H1 (cell line): ENCODE data around the gene STH. TPM values are rescaled to one million over a fixed set of nuclear protein-coding genes. Genes with fewer than 3 reads are reported as not detected.

Experiments
- EP300 ChIP-seq, 2 experiments: IDR thresholded peaks; 1 replicate in 1 of 2; 2 replicates in 1 of 2; pipeline ENCODE4 v1.6.1; 2011 to 2012; ENCODE audit warnings: low read depth in 2 of 2, low read length in 2 of 2, mild to moderate bottlenecking in 2 of 2, borderline replicate concordance in 1 of 2, inconsistent platforms in 1 of 2, moderate library complexity in 1 of 2
- EZH2 ChIP-seq: fragments of 200-600 bp; sonication (generic); IDR thresholded peaks from 2 replicates; pipeline ENCODE4 v1.7.1; 2012; ENCODE audit warnings: low read depth, mild to moderate bottlenecking, moderate library complexity, low read length, inconsistent platforms; ENCODE audit not compliant: severe bottlenecking
- polyA plus RNA-seq, 7 experiments: library from polyadenylated mRNA; depleted of rRNA in 3 of 7; stranded (reverse) in 5 of 7; unstranded in 2 of 7; fragments of >200 nt in 5 of 7; fragments of 200-250 nt in 2 of 7; gene quantifications; 1 replicate in 5 of 7; 2 replicates in 1 of 7; 4 replicates in 1 of 7; pipeline versions ENCODE4 v1.2.1 to v1.2.3, GENCODE V29; 2011 to 2013; ENCODE audit warnings: missing spikeins in 2 of 7, mixed read lengths in 2 of 7
- total RNA-seq: library from RNA; stranded (reverse); fragmentation: NEBNext Ultra II Directional; extraction: Animal tissue kit (Norgen Biotek cat#: 25700); gene quantifications from 2 replicates; pipeline ENCODE4 v1.2.1, GENCODE V29; 2021

The STH gene
- total and polyA plus RNA-seq, 2 of the 8 experiments (the other 6 are each of a cell fraction or from before 2014, with no cell fraction given), result not detected

DNA sequence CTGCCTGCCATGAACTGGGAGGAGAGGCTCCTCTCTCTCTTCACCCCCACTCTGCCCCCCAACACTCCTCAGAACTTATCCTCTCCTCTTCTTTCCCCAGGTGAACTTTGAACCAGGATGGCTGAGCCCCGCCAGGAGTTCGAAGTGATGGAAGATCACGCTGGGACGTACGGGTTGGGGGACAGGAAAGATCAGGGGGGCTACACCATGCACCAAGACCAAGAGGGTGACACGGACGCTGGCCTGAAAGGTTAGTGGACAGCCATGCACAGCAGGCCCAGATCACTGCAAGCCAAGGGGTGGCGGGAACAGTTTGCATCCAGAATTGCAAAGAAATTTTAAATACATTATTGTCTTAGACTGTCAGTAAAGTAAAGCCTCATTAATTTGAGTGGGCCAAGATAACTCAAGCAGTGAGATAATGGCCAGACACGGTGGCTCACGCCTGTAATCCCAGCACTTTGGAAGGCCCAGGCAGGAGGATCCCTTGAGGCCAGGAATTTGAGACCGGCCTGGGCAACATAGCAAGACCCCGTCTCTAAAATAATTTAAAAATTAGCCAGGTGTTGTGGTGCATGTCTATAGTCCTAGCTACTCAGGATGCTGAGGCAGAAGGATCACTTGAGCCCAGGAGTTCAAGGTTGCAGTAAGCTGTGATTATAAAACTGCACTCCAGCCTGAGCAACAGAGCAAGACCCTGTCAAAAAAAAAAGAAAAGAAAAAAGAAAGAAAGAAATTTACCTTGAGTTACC lies 36.7 kb upstream of the STH start (continued):
- TF ChIP-seq EP300 (IDR thresholded peaks at IDR 0.05; ENCODE audit: borderline replicate concordance in 1 of 2, low read depth in 2 of 2, low read length in 2 of 2), result no peak
- no peak for TF ChIP-seq EZH2
